ENCODE data around the gene PTPRT. TPM values are rescaled to one million over a fixed set of nuclear protein-coding genes. Genes with fewer than 3 reads are reported as not detected.

Gene PTPRT
- total and polyA plus RNA-seq, 4 donors = 0.14 to 2.8 (median 0.40) TPM

DNA sequence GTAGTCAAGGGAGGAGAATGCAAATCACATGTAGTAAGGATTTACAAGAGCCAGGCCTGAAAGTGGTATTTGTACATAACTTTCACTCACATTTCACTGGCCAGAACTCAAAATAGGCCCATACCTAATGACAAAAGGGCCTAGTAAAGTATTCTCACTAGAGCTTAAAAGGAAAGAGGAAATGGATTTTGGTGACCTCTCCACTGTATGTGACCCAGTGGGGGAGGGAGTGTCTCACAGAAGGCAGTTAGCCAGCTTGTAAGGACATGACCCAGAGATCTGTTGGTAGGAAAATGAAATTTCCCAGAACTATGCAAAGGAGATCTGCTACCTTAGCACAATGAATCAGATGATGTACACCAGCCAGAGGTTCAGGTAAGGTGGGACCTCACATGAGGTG is 124.4 kb downstream of the PTPRT start:
- no peak for TF ChIP-seq EGR1 (IDR thresholded peaks at IDR 0.05; ENCODE audit: low read depth in 2 of 2)
- TF ChIP-seq RXRA (IDR thresholded peaks at IDR 0.05) = peak; percentile 48 to 49
- TF ChIP-seq RAD21 (IDR thresholded peaks at IDR 0.05) = peak in 1 of 2 donors; percentile 8
- peak; percentile 95 for TF ChIP-seq NR2F2 (IDR thresholded peaks at IDR 0.05)
- Histone ChIP-seq H3K4me3 (ENCODE audit: low read depth in 1 of 3, low read length in 3 of 3) (no peak overlapping the region), H3K9me3 (ENCODE audit: control insufficient read depth in 4 of 4, low read length in 3 of 4) (no peaks in the 10 kb centered on the region), H3K36me3 (ENCODE audit: control insufficient read depth in 4 of 4, insufficient read depth in 3 of 4, low read depth in 1 of 4, low read length in 3 of 4) (no peaks in the 10 kb centered on the region), H3K4me1 (ENCODE audit: control insufficient read depth in 4 of 4, insufficient read depth in 4 of 4, low read length in 3 of 4) (no peaks in the 10 kb centered on the region), H3K9ac (ENCODE audit: low read depth in 1 of 2, low read length in 2 of 2) (no peak overlapping the region), H3K27me3 (ENCODE audit: control insufficient read depth in 4 of 4, insufficient read depth in 4 of 4, low read length in 3 of 4) (no peaks in the 10 kb centered on the region), H3K27ac (ENCODE audit: low read depth in 1 of 2, low read length in 2 of 2) (no peak overlapping the region)
- DNase-seq (ENCODE audit: low spot score) = no peak

DNA sequence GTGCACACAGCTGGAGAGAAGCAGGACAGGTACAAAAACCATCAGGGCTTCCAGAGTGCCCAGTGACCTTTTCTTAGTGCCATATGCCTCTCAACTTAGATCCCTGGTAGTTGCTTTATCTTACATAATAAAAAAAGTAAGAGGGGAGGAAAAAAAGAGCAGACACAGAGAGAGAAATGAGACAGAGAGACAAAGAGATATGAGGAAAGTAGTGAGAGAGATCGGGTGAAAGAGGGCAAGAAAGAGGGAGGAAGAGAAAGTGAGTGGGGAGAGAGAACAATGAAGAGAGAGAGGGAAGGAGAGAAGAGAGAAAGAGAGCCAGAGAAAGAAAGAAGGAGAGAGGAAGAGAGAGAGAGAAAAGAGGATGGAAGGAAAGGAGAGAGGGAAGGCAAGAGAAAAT is 131.6 kb downstream of the PTPRT start:
- 93% methylated on average over 1 of the region's 1 CpG for WGBS

DNA sequence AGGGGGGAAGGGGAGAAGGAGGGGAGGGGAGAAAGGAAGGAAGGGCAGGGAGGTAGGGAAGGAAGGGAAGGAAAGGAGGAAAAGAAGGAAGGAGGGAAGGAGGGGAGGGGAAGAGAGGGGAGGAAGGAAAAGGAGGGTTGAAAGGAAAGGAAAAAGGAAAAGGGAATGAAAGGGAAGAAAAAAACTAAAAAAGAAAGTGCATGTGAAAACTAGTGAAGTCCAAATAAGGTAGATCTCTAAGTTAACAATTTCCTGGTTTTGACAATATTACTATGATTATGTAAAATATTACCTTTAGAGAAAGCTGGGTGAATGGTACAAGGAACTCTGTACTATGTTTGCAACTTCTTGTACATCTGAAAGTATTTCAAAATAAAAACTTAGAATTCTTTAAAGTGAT is 132.4 kb downstream of the PTPRT start:
- TF ChIP-seq, protein P1, sequence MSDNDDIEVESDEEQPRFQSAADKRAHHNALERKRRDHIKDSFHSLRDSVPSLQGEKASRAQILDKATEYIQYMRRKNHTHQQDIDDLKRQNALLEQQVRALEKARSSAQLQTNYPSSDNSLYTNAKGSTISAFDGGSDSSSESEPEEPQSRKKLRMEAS (IDR thresholded peaks at IDR 0.05) = no peak
- TF ChIP-seq JUND (IDR thresholded peaks at IDR 0.05) (no peak), SP1 (IDR thresholded peaks at IDR 0.05) (no peak), HNF4A (conservative IDR thresholded peaks at IDR 0.05) (no peak), RAD21 (IDR thresholded peaks at IDR 0.05) (no peak), HNF4G (IDR thresholded peaks at IDR 0.05) (no peak), NR2F2 (IDR thresholded peaks at IDR 0.05) (no peak), EGR1 (IDR thresholded peaks at IDR 0.05; ENCODE audit: low read depth in 2 of 2) (no peak), FOXA1 (IDR thresholded peaks at IDR 0.05) (no peak), GABPA (IDR thresholded peaks at IDR 0.05 in 1 of 2, conservative IDR thresholded peaks at IDR 0.05 in 1 of 2) (no peak), FOXA2 (IDR thresholded peaks at IDR 0.05) (no peak)
- TF ChIP-seq, protein P2, sequence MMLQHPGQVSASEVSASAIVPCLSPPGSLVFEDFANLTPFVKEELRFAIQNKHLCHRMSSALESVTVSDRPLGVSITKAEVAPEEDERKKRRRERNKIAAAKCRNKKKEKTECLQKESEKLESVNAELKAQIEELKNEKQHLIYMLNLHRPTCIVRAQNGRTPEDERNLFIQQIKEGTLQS (IDR thresholded peaks at IDR 0.05) = no peak
- TF ChIP-seq, protein P3, sequence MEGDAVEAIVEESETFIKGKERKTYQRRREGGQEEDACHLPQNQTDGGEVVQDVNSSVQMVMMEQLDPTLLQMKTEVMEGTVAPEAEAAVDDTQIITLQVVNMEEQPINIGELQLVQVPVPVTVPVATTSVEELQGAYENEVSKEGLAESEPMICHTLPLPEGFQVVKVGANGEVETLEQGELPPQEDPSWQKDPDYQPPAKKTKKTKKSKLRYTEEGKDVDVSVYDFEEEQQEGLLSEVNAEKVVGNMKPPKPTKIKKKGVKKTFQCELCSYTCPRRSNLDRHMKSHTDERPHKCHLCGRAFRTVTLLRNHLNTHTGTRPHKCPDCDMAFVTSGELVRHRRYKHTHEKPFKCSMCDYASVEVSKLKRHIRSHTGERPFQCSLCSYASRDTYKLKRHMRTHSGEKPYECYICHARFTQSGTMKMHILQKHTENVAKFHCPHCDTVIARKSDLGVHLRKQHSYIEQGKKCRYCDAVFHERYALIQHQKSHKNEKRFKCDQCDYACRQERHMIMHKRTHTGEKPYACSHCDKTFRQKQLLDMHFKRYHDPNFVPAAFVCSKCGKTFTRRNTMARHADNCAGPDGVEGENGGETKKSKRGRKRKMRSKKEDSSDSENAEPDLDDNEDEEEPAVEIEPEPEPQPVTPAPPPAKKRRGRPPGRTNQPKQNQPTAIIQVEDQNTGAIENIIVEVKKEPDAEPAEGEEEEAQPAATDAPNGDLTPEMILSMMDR (IDR thresholded peaks at IDR 0.05; ENCODE audit: low read depth, low read length, missing input control) = no peak
- TF ChIP-seq, protein P4, sequence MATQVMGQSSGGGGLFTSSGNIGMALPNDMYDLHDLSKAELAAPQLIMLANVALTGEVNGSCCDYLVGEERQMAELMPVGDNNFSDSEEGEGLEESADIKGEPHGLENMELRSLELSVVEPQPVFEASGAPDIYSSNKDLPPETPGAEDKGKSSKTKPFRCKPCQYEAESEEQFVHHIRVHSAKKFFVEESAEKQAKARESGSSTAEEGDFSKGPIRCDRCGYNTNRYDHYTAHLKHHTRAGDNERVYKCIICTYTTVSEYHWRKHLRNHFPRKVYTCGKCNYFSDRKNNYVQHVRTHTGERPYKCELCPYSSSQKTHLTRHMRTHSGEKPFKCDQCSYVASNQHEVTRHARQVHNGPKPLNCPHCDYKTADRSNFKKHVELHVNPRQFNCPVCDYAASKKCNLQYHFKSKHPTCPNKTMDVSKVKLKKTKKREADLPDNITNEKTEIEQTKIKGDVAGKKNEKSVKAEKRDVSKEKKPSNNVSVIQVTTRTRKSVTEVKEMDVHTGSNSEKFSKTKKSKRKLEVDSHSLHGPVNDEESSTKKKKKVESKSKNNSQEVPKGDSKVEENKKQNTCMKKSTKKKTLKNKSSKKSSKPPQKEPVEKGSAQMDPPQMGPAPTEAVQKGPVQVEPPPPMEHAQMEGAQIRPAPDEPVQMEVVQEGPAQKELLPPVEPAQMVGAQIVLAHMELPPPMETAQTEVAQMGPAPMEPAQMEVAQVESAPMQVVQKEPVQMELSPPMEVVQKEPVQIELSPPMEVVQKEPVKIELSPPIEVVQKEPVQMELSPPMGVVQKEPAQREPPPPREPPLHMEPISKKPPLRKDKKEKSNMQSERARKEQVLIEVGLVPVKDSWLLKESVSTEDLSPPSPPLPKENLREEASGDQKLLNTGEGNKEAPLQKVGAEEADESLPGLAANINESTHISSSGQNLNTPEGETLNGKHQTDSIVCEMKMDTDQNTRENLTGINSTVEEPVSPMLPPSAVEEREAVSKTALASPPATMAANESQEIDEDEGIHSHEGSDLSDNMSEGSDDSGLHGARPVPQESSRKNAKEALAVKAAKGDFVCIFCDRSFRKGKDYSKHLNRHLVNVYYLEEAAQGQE (IDR thresholded peaks at IDR 0.05) = no peak
- DNase-seq (ENCODE audit: low spot score) = no peak

More for the DNA sequence above, 131.6 kb downstream of the PTPRT start:
- Histone ChIP-seq H3K36me3 (ENCODE audit: control insufficient read depth in 4 of 4, insufficient read depth in 3 of 4, low read depth in 1 of 4, low read length in 3 of 4) (no peaks in the 10 kb centered on the region), H3K4me1 (ENCODE audit: control insufficient read depth in 4 of 4, insufficient read depth in 4 of 4, low read length in 3 of 4) (no peaks in the 10 kb centered on the region), H3K27me3 (ENCODE audit: control insufficient read depth in 4 of 4, insufficient read depth in 4 of 4, low read length in 3 of 4) (peaks cover 0 to 5% (median 0%) of the 10 kb centered on the region in 4 donors), H3K9ac (ENCODE audit: low read depth in 1 of 2, low read length in 2 of 2) (no peak overlapping the region), H3K4me3 (ENCODE audit: low read depth in 1 of 3, low read length in 3 of 3) (no peak overlapping the region), H3K9me3 (ENCODE audit: control insufficient read depth in 4 of 4, low read length in 3 of 4) (no peaks in the 10 kb centered on the region), H3K27ac (ENCODE audit: low read depth in 1 of 2, low read length in 2 of 2) (no peak overlapping the region)
- no peak for TF ChIP-seq JUND (IDR thresholded peaks at IDR 0.05)
- no peak for TF ChIP-seq HNF4G (IDR thresholded peaks at IDR 0.05)
- no peak for TF ChIP-seq FOXA2 (IDR thresholded peaks at IDR 0.05)
- DNase-seq (ENCODE audit: low spot score) = no peak

More for the DNA sequence above, 132.4 kb downstream of the PTPRT start:
- Histone ChIP-seq H3K36me3 (ENCODE audit: control insufficient read depth in 4 of 4, insufficient read depth in 3 of 4, low read depth in 1 of 4, low read length in 3 of 4) (no peaks in the 10 kb centered on the region), H3K4me1 (ENCODE audit: control insufficient read depth in 4 of 4, insufficient read depth in 4 of 4, low read length in 3 of 4) (no peaks in the 10 kb centered on the region), H3K9ac (ENCODE audit: low read depth in 1 of 2, low read length in 2 of 2) (no peak overlapping the region), H3K27me3 (ENCODE audit: control insufficient read depth in 4 of 4, insufficient read depth in 4 of 4, low read length in 3 of 4) (peaks cover 0 to 5% (median 0%) of the 10 kb centered on the region in 4 donors), H3K27ac (ENCODE audit: low read depth in 1 of 2, low read length in 2 of 2) (no peak overlapping the region), H3K4me3 (ENCODE audit: low read depth in 1 of 3, low read length in 3 of 3) (no peak overlapping the region), H3K9me3 (ENCODE audit: control insufficient read depth in 4 of 4, low read length in 3 of 4) (no peaks in the 10 kb centered on the region)

Measured in liver (tissue), 9 donors.